SU-DHL-6 (cell line): ENCODE results near the gene AFF3.

Experiments
- H2AFZ ChIP-seq: fragments of 200-600 bp; sonication (generic); 2 replicates; pipeline ENCODE4 v1.6.1; 2014; ENCODE audit warnings: low read depth, mild to moderate bottlenecking, moderate library complexity, mixed read lengths, antibody characterized with exemption, low read length; ENCODE audit not compliant: severe bottlenecking
- H3F3A ChIP-seq: fragments of 200-600 bp; shearing (Covaris generic); 2 replicates; pipeline ENCODE4 v1.6.0; 2016; ENCODE audit warnings: antibody characterized with exemption, mild to moderate bottlenecking; ENCODE audit not compliant: insufficient read depth
- H3K27ac ChIP-seq: fragments of 200-600 bp; sonication (generic); 2 replicates; pipeline ENCODE4 v1.5.1; 2016; ENCODE audit warnings: low read depth, mild to moderate bottlenecking, low read length, moderate library complexity, mixed read lengths
- H3K27me3 ChIP-seq: fragments of 200-600 bp; sonication (generic), shearing (Covaris generic); 2 replicates; pipeline ENCODE4 v1.6.0; 2014; ENCODE audit warnings: mild to moderate bottlenecking, low read length
- H3K36me3 ChIP-seq: fragments of 200-600 bp; sonication (generic); 2 replicates; pipeline ENCODE4 v1.6.1; 2014; ENCODE audit warnings: mild to moderate bottlenecking, low read length, mixed read lengths
- H3K4me2 ChIP-seq: fragments of 300-600, 200-600 bp; shearing (Covaris generic), sonication (generic); 2 replicates; pipeline ENCODE4 v1.6.0; 2014; ENCODE audit warnings: low read length, low read depth, mild to moderate bottlenecking; ENCODE audit not compliant: poor library complexity, severe bottlenecking
- H3K4me3 ChIP-seq: fragments of 200-600 bp; sonication (generic); 2 replicates; pipeline ENCODE4 v1.5.1; 2014; ENCODE audit warnings: antibody characterized with exemption, low read length, mild to moderate bottlenecking, mixed read lengths; ENCODE audit not compliant: insufficient read depth, poor library complexity, severe bottlenecking
- H3K79me2 ChIP-seq: fragments of 200-600 bp; sonication (generic); 2 replicates; pipeline ENCODE4 v1.6.1; 2014; ENCODE audit warnings: mild to moderate bottlenecking, low read length, moderate library complexity; ENCODE audit not compliant: insufficient read depth
- H3K9ac ChIP-seq: fragments of 200-600 bp; sonication (generic); 2 replicates; pipeline ENCODE4 v1.7.0; 2014; ENCODE audit warnings: mild to moderate bottlenecking, low read length
- H3K9me2 ChIP-seq: fragments of 200-600 bp; sonication (generic); replicated peaks from 2 replicates; pipeline ENCODE4 v1.6.1; 2014; ENCODE audit warnings: low read length; ENCODE audit not compliant: insufficient read depth
- H3K9me3 ChIP-seq: fragments of 200-600 bp; sonication (generic); 2 replicates; pipeline ENCODE4 v1.6.1; 2014; ENCODE audit warnings: low read length, mixed read lengths; ENCODE audit not compliant: insufficient read depth
- H4K20me1 ChIP-seq: fragments of 200-600 bp; sonication (generic); 2 replicates; pipeline ENCODE4 v1.6.1; 2014; ENCODE audit warnings: low read depth, mild to moderate bottlenecking, antibody characterized with exemption, low read length, moderate library complexity, mixed read lengths
- CTCF ChIP-seq: fragments of 200-600 bp; sonication (generic); IDR thresholded peaks from one replicate; pipeline ENCODE4 v1.5.1; 2017; ENCODE audit warnings: antibody characterized with exemption, mild to moderate bottlenecking, low read length, moderate library complexity; ENCODE audit not compliant: insufficient read depth, poor library complexity, severe bottlenecking
- EZH2phosphoT487 ChIP-seq: fragments of 200-600 bp; sonication (generic), shearing (Covaris generic); conservative IDR thresholded peaks from 2 replicates; pipeline ENCODE4 v1.6.1; 2018; ENCODE audit warnings: mild to moderate bottlenecking, antibody characterized with exemption, low read length, moderate library complexity, mixed read lengths

Gene AFF3

GRCh38 chr2:99857867-99858444, 284.4 kb downstream of the AFF3 start:
- peaks cover 5% of the 10 kb centered on the region for H3F3A ChIP-seq
- H4K20me1 ChIP-seq = no peaks in the 10 kb centered on the region
- no peak for TF ChIP-seq CTCF
- no peak for TF ChIP-seq EZH2phosphoT487
- no peak overlapping the region for H3K27ac ChIP-seq
- H3K4me2 ChIP-seq = no peak overlapping the region
- no peaks in the 10 kb centered on the region for H3K79me2 ChIP-seq
- no peaks in the 10 kb centered on the region for H3K9me3 ChIP-seq
- no peaks in the 10 kb centered on the region for H3K36me3 ChIP-seq
- no peak overlapping the region for H2AFZ ChIP-seq
- no peaks in the 10 kb centered on the region for H3K27me3 ChIP-seq
- no peaks in the 10 kb centered on the region for H3K9me2 ChIP-seq
- H3K4me3 ChIP-seq = no peak overlapping the region
- no peak overlapping the region for H3K9ac ChIP-seq

DNA sequence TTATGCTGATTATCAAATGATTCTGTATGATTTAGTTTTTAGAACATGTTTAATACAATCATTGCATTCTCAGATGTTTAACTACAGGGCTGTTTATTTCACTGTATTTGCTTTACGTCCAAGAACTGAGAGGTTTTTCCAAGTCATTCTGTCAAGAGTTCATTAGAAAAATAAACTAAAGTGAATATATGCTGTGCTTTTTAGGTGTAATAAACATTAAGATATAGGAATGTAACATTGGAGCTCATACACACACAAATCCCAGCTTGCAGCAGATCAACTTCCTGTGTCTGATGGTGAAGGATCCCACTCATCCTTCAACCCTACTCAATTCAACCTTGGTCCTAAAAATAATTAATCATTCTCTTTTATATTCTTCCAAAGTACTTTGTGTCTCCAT, 285.0 kb downstream of the AFF3 start:
- Histone ChIP-seq H3K9ac (no peak overlapping the region), H3F3A (peaks cover 3% of the 10 kb centered on the region), H3K27ac (no peak overlapping the region), H4K20me1 (no peaks in the 10 kb centered on the region), H3K36me3 (no peaks in the 10 kb centered on the region), H3K79me2 (no peaks in the 10 kb centered on the region), H3K9me3 (no peaks in the 10 kb centered on the region), H3K27me3 (no peaks in the 10 kb centered on the region), H2AFZ (no peak overlapping the region), H3K4me3 (no peak overlapping the region), H3K9me2 (no peaks in the 10 kb centered on the region), H3K4me2 (no peak overlapping the region)
- TF ChIP-seq EZH2phosphoT487 = no peak
- TF ChIP-seq CTCF = no peak

DNA sequence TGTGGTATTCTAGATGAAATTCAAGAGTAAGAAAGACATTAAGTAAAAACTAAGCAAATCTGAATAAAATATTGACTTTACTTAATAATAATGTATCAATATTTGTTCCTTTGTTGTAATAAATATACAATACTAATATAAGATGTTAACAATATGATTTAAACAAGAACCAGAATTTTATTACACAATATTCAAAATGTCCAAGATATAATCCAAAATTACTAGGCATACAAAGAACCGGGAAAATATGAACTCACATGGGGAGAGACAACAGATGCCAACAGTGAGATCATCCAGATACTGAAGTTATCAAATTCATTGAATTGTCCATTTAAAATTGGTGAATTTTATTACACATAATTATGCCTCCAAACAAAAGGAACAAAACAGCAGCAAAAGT, 286.3 kb downstream of the AFF3 start:
- Histone ChIP-seq H3K9ac (no peak overlapping the region), H2AFZ (no peak overlapping the region), H3K27me3 (no peaks in the 10 kb centered on the region), H3K79me2 (no peaks in the 10 kb centered on the region), H3K4me3 (no peak overlapping the region), H3F3A (0 out of 2 replicates have a peak, but pooled peaks cover 3% of the 10 kb centered on the region), H3K9me3 (no peaks in the 10 kb centered on the region), H3K27ac (no peak overlapping the region), H3K9me2 (no peaks in the 10 kb centered on the region), H4K20me1 (no peaks in the 10 kb centered on the region), H3K4me2 (no peak overlapping the region), H3K36me3 (no peaks in the 10 kb centered on the region)
- TF ChIP-seq EZH2phosphoT487 = no peak
- no peak for TF ChIP-seq CTCF
